H1 (cell line): ENCODE results near the gene ZNF184. TPM values are rescaled to one million over a fixed set of nuclear protein-coding genes. Genes with fewer than 3 reads are reported as not detected.

Experiments
- CTCF ChIA-PET: fragments of 300-600 bp; sonication (Branson Sonifier 250); formaldehyde crosslinking; loops from one replicate; lab custom pipeline; 2021; ENCODE audit not compliant: partially characterized antibody; lab: Charles Lee
- POLR2A ChIA-PET: fragments of 300-600 bp; sonication (Branson Sonifier 250); formaldehyde crosslinking; loops from one replicate; lab custom pipeline; 2021; ENCODE audit warnings: inconsistent platforms; ENCODE audit not compliant: partially characterized antibody; lab: Charles Lee
- DNase-seq, 2 experiments: peaks; one replicate each; pipeline versions ENCODE4 v3.0.0 to v3.0.0-alpha.2; 2010 to 2022; ENCODE audit warnings: low spot score in 2 of 2, low read depth in 1 of 2, mixed read lengths in 1 of 2
- FAIRE-seq: peaks from 2 replicates; lab custom pipeline; 2011; peaks lifted over from hg19 to GRCh38; lab: Jason Lieb, UNC
- H2AFZ ChIP-seq: 2 replicates; pipeline ENCODE4 v1.8.1; 2012; ENCODE audit warnings: low read length, inconsistent platforms
- H2AK5ac ChIP-seq: 2 replicates; pipeline ENCODE4 v1.6.1; 2013; ENCODE audit warnings: low read depth, low read length
- H2BK120ac ChIP-seq: replicated peaks from 2 replicates; pipeline ENCODE3; 2013; ENCODE audit warnings: low read depth, low read length, inconsistent platforms
- H2BK12ac ChIP-seq: 2 replicates; pipeline ENCODE4 v1.6.1; 2013; ENCODE audit warnings: low read depth, low read length
- H2BK15ac ChIP-seq: 2 replicates; pipeline ENCODE4 v1.6.1; 2013; ENCODE audit warnings: low read length
- H2BK20ac ChIP-seq: 2 replicates; pipeline ENCODE4 v1.6.1; 2013; ENCODE audit warnings: low read length
- H2BK5ac ChIP-seq: 2 replicates; pipeline ENCODE4 v1.6.1; 2013; ENCODE audit warnings: low read depth, low read length
- H3K14ac ChIP-seq: 2 replicates; pipeline ENCODE4 v1.6.1; 2013; ENCODE audit warnings: inconsistent platforms; ENCODE audit not compliant: insufficient read length
- H3K18ac ChIP-seq: 2 replicates; pipeline ENCODE4 v1.6.1; 2013; ENCODE audit warnings: low read length; ENCODE audit errors: extremely low read depth
- H3K23ac ChIP-seq: 2 replicates; pipeline ENCODE4 v1.6.1; 2013; ENCODE audit warnings: inconsistent platforms; ENCODE audit not compliant: insufficient read length
- H3K23me2 ChIP-seq: 2 replicates; pipeline ENCODE4 v1.6.1; 2013; ENCODE audit warnings: low read depth, low read length
- H3K27ac ChIP-seq: 2 replicates; pipeline ENCODE4 v1.6.1; 2011; ENCODE audit warnings: low read depth, low read length, inconsistent platforms
- H3K27me3 ChIP-seq, 4 experiments: replicated peaks in 1 of 4; 1 replicate in 1 of 4; 2 replicates in 3 of 4; pipeline versions ENCODE4 v1.6.1 to v1.8.1; 2011 to 2013; ENCODE audit warnings: low read length in 3 of 4, mild to moderate bottlenecking in 3 of 4, inconsistent platforms in 2 of 4, mixed read lengths in 2 of 4, moderate library complexity in 1 of 4; ENCODE audit not compliant: control insufficient read depth in 3 of 4, insufficient read depth in 3 of 4; ENCODE audit errors: extremely low read depth in 1 of 4
- H3K36me3 ChIP-seq, 4 experiments: 2 replicates each; pipeline versions ENCODE4 v1.6.1 to v1.8.1; 2011 to 2013; ENCODE audit warnings: mild to moderate bottlenecking in 4 of 4, low read length in 3 of 4, moderate library complexity in 2 of 4, control low read depth in 1 of 4, inconsistent platforms in 1 of 4; ENCODE audit not compliant: insufficient read depth in 4 of 4, control insufficient read depth in 2 of 4
- H3K4ac ChIP-seq: replicated peaks from 2 replicates; pipeline ENCODE3; 2013; ENCODE audit warnings: low read length, low read depth, mixed read lengths, inconsistent platforms; ENCODE audit not compliant: insufficient read length
- H3K4me1 ChIP-seq, 4 experiments: replicated peaks in 1 of 4; 1 replicate in 1 of 4; 2 replicates in 3 of 4; pipeline versions ENCODE4 v1.6.1 to v1.8.1; 2011 to 2013; ENCODE audit warnings: low read length in 3 of 4, inconsistent platforms in 2 of 4, mixed read lengths in 1 of 4; ENCODE audit not compliant: insufficient read depth in 4 of 4, control insufficient read depth in 3 of 4
- H3K4me2 ChIP-seq, 2 experiments: 2 replicates each; pipeline versions ENCODE4 v1.6.1 to v1.8.1; 2011 to 2013; ENCODE audit warnings: low read depth in 2 of 2, low read length in 2 of 2, control low read depth in 1 of 2, inconsistent platforms in 1 of 2, mild to moderate bottlenecking in 1 of 2; ENCODE audit not compliant: insufficient read depth in 1 of 2
- H3K4me3 ChIP-seq, 4 experiments: fragments of 200-600, 300-600 bp in 1 of 4; sonication (generic), shearing (Covaris generic), sonication (Bioruptor Twin) in 1 of 4; 2 replicates each; pipeline versions ENCODE4 v1.5.1 to v1.8.1; 2011 to 2016; ENCODE audit warnings: low read length in 4 of 4, low read depth in 3 of 4, control low read depth in 2 of 4, inconsistent platforms in 2 of 4, mild to moderate bottlenecking in 2 of 4, mixed read lengths in 1 of 4, moderate library complexity in 1 of 4; ENCODE audit not compliant: insufficient read depth in 2 of 4; ENCODE audit errors: extremely low read depth in 1 of 4
- H3K56ac ChIP-seq: replicated peaks from 2 replicates; pipeline ENCODE3; 2013; ENCODE audit warnings: low read depth, mild to moderate bottlenecking, mixed read lengths, low read length, inconsistent platforms; ENCODE audit not compliant: insufficient read length
- H3K79me1 ChIP-seq: 2 replicates; pipeline ENCODE4 v1.6.1; 2013; ENCODE audit warnings: low read depth, low read length, control low read depth
- H3K79me2 ChIP-seq, 2 experiments: 2 replicates each; pipeline versions ENCODE4 v1.6.1 to v1.8.1; 2012 to 2013; ENCODE audit warnings: low read length in 2 of 2, mild to moderate bottlenecking in 2 of 2, inconsistent platforms in 1 of 2; ENCODE audit not compliant: insufficient read depth in 2 of 2, control insufficient read depth in 1 of 2
- H3K9ac ChIP-seq, 4 experiments: replicated peaks in 1 of 4; 1 replicate in 1 of 4; 2 replicates in 3 of 4; pipeline versions ENCODE4 v1.6.1 to v1.8.1; 2011 to 2013; ENCODE audit warnings: low read depth in 3 of 4, low read length in 3 of 4, control low read depth in 2 of 4, mild to moderate bottlenecking in 2 of 4, moderate library complexity in 2 of 4, inconsistent platforms in 1 of 4; ENCODE audit errors: extremely low read depth in 1 of 4
- H3K9me3 ChIP-seq, 2 experiments: 2 replicates each; pipeline versions ENCODE4 v1.6.1 to v1.8.1; 2012 to 2013; ENCODE audit warnings: mild to moderate bottlenecking in 2 of 2, moderate library complexity in 2 of 2, control low read depth in 1 of 2, inconsistent platforms in 1 of 2, low read depth in 1 of 2, low read length in 1 of 2, mixed read lengths in 1 of 2; ENCODE audit not compliant: insufficient read depth in 2 of 2
- H4K20me1 ChIP-seq, 2 experiments: replicated peaks in 1 of 2; 2 replicates each; pipeline versions ENCODE3 to v1.8.1; 2011 to 2013; ENCODE audit warnings: inconsistent platforms in 2 of 2, low read length in 2 of 2, mild to moderate bottlenecking in 1 of 2; ENCODE audit not compliant: insufficient read depth in 2 of 2, control insufficient read depth in 1 of 2
- H4K5ac ChIP-seq: 2 replicates; pipeline ENCODE4 v1.6.1; 2013; ENCODE audit warnings: low read length, low read depth, mixed read lengths, inconsistent platforms; ENCODE audit not compliant: insufficient read length
- H4K8ac ChIP-seq: 2 replicates; pipeline ENCODE4 v1.8.0; 2013; ENCODE audit warnings: mild to moderate bottlenecking, moderate library complexity, low read length, inconsistent platforms; ENCODE audit not compliant: insufficient read depth; ENCODE audit errors: extremely low read depth
- H4K91ac ChIP-seq: replicated peaks from 2 replicates; pipeline ENCODE3; 2013; ENCODE audit warnings: low read length, mixed read lengths, inconsistent platforms; ENCODE audit not compliant: insufficient read length
- RBBP5 ChIP-seq: IDR thresholded peaks from 2 replicates; pipeline ENCODE4 v1.7.1; 2012; ENCODE audit warnings: low read depth, mild to moderate bottlenecking, inconsistent platforms, low read length, moderate library complexity, borderline replicate concordance
- RXRA ChIP-seq: IDR thresholded peaks from 2 replicates; pipeline ENCODE4 v1.6.1; 2011; ENCODE audit warnings: low read depth, mild to moderate bottlenecking, low read length, moderate library complexity; ENCODE audit not compliant: insufficient read depth
- TBP ChIP-seq: IDR thresholded peaks from 2 replicates; pipeline ENCODE4 v1.6.1; 2011; ENCODE audit warnings: low read depth, low read length, improper control_type of control experiment
- WGBS, 2 experiments: shearing (Covaris generic) in 1 of 2; methylation state at CpG; one replicate each; pipeline versions ENCODE4 v1.1.6 to v1.1.7; 2013 to 2015; ENCODE audit warnings: low lambda C conversion rate in 2 of 2, mixed read lengths in 2 of 2, inconsistent platforms in 1 of 2, low coverage in 1 of 2, missing lambda C conversion rate in 1 of 2; ENCODE audit not compliant: insufficient replicate concordance in 2 of 2, insufficient coverage in 1 of 2, insufficient read length in 1 of 2; ENCODE audit errors: extremely low coverage in 1 of 2, missing lambda C conversion rate in 1 of 2; 5-methylcytosine and 5-hydroxymethylcytosine counted together
- polyA plus RNA-seq, 7 experiments: library from polyadenylated mRNA; depleted of rRNA in 3 of 7; stranded (reverse) in 5 of 7; unstranded in 2 of 7; fragments of >200 nt in 5 of 7; fragments of 200-250 nt in 2 of 7; gene quantifications; 1 replicate in 5 of 7; 2 replicates in 1 of 7; 4 replicates in 1 of 7; pipeline versions ENCODE4 v1.2.1 to v1.2.3, GENCODE V29; 2011 to 2013; ENCODE audit warnings: missing spikeins in 2 of 7, mixed read lengths in 2 of 7
- total RNA-seq: library from RNA; stranded (reverse); fragmentation: NEBNext Ultra II Directional; extraction: Animal tissue kit (Norgen Biotek cat#: 25700); gene quantifications from 2 replicates; pipeline ENCODE4 v1.2.1, GENCODE V29; 2021

Gene ZNF184
- total and polyA plus RNA-seq, 2 of the 8 experiments (the other 6 are each of a cell fraction or from before 2014, with no cell fraction given): 1.9 to 12.3 TPM

DNA sequence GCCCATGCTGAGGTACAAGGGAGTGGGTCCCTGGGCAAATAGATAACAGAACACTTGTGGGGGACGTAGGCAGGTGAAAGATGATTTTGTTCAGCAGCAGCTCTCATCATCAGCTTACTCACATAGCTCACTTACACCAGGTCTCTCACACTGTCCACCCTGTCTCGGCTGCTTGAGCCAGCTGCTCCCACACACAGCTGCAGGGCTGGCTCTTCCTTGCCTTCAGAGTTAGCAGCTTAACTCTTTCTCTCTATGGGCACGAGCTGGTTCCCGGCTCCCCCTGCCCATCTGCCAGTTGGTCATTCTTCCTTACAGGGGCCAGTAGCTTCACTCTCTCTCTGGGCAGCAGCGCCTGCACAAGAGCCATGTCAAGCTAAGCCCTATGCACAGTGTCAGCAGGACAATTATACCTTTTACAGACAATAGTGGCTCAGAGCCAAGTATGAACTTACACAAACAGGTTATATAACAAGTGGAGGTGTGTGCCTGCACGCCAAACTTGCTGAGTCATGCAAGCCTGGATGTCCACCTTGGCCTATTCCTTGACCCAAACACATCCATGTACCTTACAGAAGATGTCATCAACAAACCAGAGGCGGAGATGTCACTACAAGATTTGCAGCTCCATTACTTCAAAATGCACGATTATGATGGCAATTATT, 65.6 kb downstream of the ZNF184 start:
- no peak overlapping the region for H3K23ac ChIP-seq
- H2BK5ac ChIP-seq: no peak overlapping the region; the same call in 1 of the 2 replicates
- no peak overlapping the region for H2BK120ac ChIP-seq
- no peak overlapping the region for H3K27ac ChIP-seq
- H2AFZ ChIP-seq: no peak overlapping the region
- no peak overlapping the region for H3K4ac ChIP-seq
- H3K36me3 ChIP-seq: peaks cover 0 to 1% (median 0%) of the 10 kb centered on the region in 4 experiments; a peak in 2 of 8 replicates
- no peak overlapping the region for H3K18ac ChIP-seq
- H3K4me3 ChIP-seq: no peak overlapping the region
- POLR2A ChIA-PET: interaction anchor here (1.2 kb wide), 1 partner anchor 19 kb away, joined by 3 read pairs; the partner anchor contains the start of gene ZNF391
- CTCF ChIA-PET: interaction anchor here (1.2 to 1.3 kb wide), 2 partner anchors 19 to 95 kb away, joined by 3 to 5 read pairs; partner anchors contain the start of gene ZNF391
- no peaks in the 10 kb centered on the region for H3K79me1 ChIP-seq
- no peak overlapping the region for H3K14ac ChIP-seq
- no peak overlapping the region for H2AK5ac ChIP-seq
- no peak overlapping the region for H3K9ac ChIP-seq
- H2BK12ac ChIP-seq: no peak overlapping the region
- no peak for DNase-seq
- peaks cover 3 to 13% of the 10 kb centered on the region in 2 experiments; a peak in 3 of 4 replicates for H3K9me3 ChIP-seq
- no peak overlapping the region for H4K91ac ChIP-seq
- no peak overlapping the region for H2BK15ac ChIP-seq
- no peaks in the 10 kb centered on the region for H3K4me1 ChIP-seq
- no peaks in the 10 kb centered on the region for H3K23me2 ChIP-seq
- no peak for FAIRE-seq
- WGBS, 2 experiments: 88% methylated on average over 8 of the region's 8 CpGs; no CpG with 5 or more reads in 1 of the 2 experiments
- no peaks in the 10 kb centered on the region for H4K20me1 ChIP-seq
- no peaks in the 10 kb centered on the region for H3K79me2 ChIP-seq
- no peak overlapping the region for H2BK20ac ChIP-seq
- no peak overlapping the region for H4K5ac ChIP-seq
- H3K27me3 ChIP-seq: no peaks in the 10 kb centered on the region
- H3K56ac ChIP-seq: no peak overlapping the region
- H3K4me2 ChIP-seq: no peak overlapping the region
- no peak overlapping the region for H4K8ac ChIP-seq
- no peak for TF ChIP-seq RBBP5
- no peak for TF ChIP-seq RXRA
- no peak for TF ChIP-seq TBP
